Daoy (cell line): Measurements from ENCODE around the gene RRP9. TPM values are rescaled to one million over a fixed set of nuclear protein-coding genes. Genes with fewer than 3 reads are reported as not detected.
A peak's percentile ranks its signal among the peaks of the same experiment; 100 is the strongest.
"Not testable (repeated sequence)": the region's sequence is repeated elsewhere in the genome, so short reads cannot be mapped to it uniquely, and the experiment has no call there.

ENCODE experiments used
- DNase-seq: peaks from one replicate; pipeline ENCODE4 v3.0.0-alpha.2; 2015; ENCODE audit warnings: low read depth
- total RNA-seq: library from RNA; depleted of rRNA; stranded (reverse); fragments of >200 nt; shearing (Covaris generic); gene quantifications from 2 replicates; pipeline ENCODE4 v1.2.3, GENCODE V29; 2014

RRP9 gene
- total RNA-seq, 1 experiment from 2014 or later, result 71.7 TPM

DNA sequence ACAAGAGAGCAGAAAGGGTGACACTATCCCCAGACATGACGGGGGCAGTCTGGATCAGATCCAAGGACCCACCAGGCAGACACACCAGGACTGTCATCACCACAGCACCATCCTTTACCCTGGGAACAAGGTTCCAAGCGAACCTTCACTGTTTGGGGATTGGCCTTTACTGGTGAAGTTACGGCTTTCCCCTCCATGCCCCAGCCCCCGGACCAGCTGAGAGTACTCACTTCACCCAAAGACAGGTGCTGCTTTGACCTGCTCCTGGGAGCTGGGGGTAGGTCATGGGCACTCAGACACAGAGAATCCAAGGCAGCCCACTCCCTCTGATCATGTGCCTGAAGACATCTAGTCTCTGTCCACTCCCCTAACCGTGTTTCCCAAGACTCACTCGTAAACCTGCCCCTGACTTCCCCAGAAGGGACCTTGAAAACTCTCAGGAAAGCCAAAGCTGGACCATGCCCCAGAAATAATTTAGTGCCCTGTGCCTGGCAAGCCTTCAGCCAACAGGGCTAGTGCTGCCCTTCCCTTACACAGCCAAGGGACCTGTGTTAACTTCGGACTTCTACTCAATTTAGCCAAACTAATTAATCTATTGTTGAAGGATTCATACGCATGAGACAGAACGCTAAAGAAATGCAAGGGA is 2.8 kb downstream of the RRP9 start:
- DNase-seq, result no peak

- DNase-seq, result no peak
Measured at GRCh38 chr3:51937611-51938450, 3.9 kb downstream of the RRP9 start.

GRCh38 chr3:51937014-51937413 is 4.7 kb downstream of the RRP9 start:
- peak; percentile 52 for DNase-seq

GRCh38 chr3:51935886-51936755 is 5.6 kb downstream of the RRP9 start:
- no peak for DNase-seq

DNA sequence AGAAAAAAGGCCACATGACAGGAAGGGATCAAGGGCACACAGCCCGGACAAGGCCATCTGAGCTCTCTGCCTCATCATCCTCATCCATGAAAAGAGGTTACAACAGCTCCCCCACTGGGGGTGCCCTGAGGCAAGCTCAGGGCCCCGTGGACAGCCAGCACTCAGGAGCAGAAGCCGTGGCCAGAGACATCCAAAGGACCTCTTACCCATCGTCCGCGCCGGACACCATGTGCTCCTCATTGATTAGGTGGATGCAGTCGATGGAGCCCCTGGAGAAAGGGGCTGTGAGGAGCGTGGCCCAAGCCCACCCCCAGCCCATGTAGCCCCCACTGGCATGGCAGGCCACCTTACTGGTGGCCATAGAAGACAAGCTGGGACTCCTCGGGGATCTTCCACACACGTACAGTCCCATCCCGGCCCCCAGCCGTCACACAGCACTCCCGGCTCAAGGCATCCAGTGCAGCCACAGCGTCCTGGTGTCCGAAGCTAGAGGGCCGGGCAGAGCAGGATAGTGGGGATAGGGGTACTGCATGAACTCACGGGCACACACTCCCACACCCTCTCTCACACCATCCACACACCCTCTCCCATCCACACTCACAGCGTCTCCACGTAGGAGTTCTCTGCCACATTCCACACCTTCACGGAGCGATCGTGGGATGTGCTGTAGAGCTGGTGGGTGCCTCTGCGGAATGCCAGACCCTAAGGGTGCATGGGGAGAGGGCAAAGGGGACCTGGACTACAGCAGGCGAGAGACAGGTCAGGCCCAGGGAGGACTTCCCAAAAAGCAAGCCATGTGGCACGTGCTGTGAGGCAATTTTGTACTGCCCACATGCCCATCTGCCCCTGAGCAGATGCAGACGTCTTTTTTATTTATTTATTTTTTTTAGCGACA is 6.5 kb downstream of the RRP9 start:
- no peak for DNase-seq

DNA sequence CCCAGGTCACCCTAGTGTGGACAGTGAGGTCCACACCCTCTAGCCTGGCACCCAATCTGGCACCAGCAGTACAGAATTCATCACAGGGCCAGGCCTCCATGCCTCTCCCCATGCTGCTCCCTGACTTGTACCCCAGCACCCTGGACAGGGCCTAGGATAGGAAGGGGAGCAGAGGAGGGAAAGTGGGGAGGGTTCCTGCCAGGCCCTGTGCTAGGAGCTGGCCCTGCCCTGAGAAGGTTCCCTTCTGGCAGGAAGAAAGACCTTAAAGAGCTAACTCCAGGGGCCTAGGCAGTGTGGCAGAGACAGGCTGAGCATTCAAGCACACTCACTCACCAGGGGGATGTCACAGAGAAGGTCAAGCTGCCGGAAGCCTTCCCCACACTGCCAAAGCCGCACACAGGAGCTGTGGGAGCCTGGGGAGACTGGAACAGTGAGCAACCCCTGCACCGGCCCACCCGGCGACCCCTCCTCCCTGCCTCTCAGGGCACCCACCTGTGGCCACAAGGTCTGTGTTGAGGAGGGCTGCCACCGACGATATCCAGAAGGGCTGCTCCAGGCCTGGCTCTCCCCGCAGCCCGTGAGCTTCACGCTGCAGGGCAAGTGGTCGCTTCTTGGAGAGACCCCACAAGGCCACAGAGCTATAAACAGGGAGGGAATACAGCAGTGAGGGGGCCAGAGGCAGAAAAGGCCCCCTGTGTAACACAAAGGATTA is 7.4 kb downstream of the RRP9 start:
- no peak for DNase-seq

DNA sequence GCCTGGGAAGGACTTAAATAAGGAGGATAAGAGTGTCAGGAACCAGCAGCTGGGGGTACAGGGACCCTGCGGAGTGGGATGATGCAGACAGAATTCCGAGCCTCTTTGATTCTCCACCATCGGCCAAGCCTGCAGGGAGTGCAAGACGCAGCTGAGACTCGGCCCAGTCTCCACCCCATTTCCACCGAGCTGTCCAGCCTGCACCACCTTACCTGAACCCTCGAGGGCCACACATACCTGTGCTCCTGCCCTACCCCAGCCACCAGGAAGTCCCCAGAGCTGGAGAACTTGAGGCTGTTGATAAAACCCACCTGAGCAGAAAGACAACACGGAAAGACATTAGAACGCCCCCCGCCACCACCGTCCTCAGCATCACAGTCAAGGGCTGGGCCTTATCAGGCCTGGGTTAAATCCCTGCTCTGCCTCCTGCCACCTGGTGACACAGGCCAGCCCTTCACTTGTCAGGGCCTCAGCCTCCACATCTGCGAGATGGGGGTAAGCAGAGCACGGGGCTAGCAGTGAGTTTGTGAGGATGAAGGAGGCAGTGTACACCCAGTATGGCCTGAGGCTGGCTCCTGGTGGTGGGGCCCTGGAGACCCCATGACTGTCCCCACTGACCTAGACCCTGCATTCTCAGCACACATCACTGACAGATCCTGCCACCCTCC is 8.1 kb downstream of the RRP9 start:
- no peak for DNase-seq

GRCh38 chr3:51932471-51933370 is 9.0 kb downstream of the RRP9 start:
- DNase-seq, result no peak

DNA sequence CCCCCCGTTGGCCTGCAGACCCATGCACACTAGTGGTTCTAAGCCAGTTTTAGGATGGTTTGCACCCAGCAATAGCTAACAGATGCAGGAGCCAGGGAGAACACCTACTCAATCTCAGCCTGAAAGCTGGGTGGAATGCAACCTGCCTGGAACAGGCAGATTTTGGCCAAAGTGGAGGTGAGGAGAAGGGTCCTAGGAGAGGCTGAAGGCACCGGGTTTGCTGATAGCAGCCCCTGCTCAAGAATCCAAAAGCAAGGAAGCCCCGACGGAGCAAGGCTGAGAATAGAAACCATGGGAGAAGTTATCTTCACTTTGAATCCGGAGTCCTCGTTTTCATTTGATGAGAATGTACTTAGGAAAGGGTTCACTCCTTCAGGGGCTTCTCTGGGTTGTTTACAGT is 9.9 kb downstream of the RRP9 start:
- no peak for DNase-seq

- DNase-seq, result no peak
Measured at GRCh38 chr3:51930439-51930838, 11.3 kb downstream of the RRP9 start.

GRCh38 chr3:51929420-51930003 is 12.2 kb downstream of the RRP9 start:
- DNase-seq, result no peak

DNA sequence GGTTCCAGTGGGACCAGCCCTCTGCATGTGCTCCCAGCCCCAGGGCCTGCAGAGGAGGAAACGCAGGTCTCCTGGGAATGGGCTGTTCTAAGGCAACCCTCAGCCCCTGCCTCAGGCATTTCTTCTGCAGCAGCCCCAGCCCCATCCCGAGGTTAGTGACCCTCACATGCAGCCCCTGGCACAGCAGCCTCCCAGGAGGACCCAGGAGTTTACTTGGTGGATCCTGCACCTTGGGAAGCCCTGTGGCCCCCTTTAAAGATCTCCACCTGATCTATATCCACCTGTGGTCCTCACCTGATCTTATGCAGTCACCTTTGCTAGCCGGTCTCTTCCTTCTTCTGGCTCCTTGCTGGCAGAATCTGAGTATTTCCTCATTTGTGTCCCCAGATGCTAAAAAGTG is 12.7 kb downstream of the RRP9 start:
- DNase-seq, result not testable (repeated sequence)

- no peak for DNase-seq
Measured at GRCh38 chr3:51928438-51928837, 13.3 kb downstream of the RRP9 start.

GRCh38 chr3:51927061-51927977 is 14.4 kb downstream of the RRP9 start:
- DNase-seq, result no peak

DNA sequence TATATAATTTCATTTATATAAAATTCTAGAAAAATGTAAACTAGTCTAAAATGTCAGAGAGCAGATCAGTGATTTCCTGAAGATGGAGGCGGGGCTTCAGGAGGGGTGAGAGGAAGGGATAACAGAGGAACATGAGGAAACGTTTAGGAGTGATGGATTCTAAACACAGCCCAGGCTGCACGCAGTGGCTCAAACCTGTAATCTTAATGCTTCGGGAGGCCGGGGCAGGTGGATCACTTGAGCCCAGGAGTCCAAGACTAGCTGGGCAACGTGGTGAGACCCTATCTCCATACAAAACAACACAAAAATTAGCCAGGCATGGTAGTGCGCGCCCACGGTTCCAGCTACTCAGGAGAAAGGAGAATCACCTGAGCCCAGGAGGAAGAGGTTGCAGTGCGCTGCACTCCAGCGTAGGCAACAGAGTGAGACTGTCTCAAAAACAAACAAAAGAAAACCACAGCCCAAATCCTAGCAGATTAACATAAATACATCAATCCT is 20.6 kb downstream of the RRP9 start:
- no peak for DNase-seq

DNA sequence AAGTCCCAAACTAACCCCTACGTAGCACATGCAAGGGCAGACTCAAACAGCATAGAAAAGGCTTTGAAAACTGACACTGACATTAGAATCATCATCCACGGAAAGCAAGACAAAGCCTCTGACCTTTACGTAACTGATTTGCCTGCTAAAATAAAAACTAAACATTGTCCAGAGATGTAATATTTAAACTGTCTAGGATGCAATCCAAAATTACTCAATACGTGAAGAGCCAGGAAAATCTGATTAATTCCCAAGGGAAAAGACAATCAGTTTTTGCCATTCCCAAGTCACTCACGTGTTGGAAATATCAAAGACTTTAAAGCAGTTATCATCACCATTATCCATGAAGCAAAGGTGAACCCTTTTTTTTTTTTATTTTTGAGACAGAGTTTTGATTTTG is 25.3 kb downstream of the RRP9 start:
- DNase-seq, result no peak

DNA sequence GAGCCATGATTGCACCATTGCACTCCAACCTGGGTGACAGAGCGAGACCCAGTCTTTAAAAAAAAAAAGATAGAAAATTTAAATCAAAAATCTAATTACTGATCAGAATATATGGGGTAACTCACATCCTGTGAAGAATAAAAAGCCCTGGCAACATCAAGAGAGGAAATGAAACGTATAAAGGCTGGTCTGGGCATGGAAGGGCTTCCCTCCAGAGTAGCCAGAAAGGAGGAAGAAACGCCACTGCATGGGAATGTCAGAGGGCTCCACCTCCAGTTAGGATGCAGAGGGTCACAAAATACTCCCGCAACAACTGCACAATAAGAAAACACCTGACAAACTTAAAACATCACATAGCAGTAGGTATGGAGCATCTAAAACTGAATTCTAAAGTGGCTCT is 33.7 kb downstream of the RRP9 start:
- DNase-seq, result no peak
